HG03558 (cell line): ENCODE measurements around the gene ZFYVE28.

Experiments used
- ATAC-seq: cut with Tn5 transposase; IDR thresholded peaks from one replicate; pipeline ENCODE4 v1.9.1; 2021; ENCODE audit warnings: moderate number of reproducible peaks; ENCODE audit not compliant: unreplicated experiment; ENCODE audit errors: extremely low read depth

Gene ZFYVE28

DNA sequence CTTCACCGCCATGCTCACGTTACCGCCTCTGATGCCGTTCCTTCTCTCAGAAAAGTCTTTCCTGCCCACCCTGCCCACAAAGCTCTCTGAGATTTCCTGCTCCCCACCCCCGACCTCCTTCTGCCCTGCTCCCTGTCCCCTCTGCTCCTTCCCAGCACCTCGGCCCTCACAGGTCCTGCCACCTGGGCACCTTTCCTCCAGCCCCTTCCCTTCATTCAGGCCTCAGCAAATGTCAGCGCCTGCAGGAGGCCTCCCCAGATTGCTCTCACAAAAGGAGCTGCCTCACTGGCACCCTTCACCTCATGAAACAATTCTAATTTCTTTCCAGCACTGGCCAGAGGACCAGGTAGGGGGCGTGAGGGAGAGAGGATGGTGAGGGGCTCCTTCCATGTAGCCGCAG is 122.9 kb downstream of the ZFYVE28 start:
- no peak for ATAC-seq

DNA sequence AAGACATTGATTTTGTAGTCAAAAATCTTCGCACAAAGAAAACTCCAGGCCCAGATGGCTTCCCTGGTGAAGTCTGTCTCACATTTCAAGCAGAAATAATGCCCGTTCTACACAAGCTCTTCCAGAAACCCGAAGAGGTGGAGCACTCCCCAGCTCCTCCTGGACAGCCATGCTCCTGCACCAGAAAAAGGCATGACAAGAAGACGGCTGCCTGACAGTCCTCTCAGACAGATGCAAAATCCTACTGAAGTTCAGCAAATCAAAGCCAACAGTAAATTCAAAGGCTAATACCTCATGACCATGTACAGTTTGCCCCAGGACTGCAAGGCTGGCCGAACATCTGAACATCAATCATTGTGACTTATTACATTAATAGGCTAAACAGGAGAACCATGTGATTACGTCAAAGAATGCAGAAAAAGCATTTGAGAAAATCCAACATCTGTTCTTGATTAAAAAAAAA is 125.8 kb downstream of the ZFYVE28 start:
- no peak for ATAC-seq

DNA sequence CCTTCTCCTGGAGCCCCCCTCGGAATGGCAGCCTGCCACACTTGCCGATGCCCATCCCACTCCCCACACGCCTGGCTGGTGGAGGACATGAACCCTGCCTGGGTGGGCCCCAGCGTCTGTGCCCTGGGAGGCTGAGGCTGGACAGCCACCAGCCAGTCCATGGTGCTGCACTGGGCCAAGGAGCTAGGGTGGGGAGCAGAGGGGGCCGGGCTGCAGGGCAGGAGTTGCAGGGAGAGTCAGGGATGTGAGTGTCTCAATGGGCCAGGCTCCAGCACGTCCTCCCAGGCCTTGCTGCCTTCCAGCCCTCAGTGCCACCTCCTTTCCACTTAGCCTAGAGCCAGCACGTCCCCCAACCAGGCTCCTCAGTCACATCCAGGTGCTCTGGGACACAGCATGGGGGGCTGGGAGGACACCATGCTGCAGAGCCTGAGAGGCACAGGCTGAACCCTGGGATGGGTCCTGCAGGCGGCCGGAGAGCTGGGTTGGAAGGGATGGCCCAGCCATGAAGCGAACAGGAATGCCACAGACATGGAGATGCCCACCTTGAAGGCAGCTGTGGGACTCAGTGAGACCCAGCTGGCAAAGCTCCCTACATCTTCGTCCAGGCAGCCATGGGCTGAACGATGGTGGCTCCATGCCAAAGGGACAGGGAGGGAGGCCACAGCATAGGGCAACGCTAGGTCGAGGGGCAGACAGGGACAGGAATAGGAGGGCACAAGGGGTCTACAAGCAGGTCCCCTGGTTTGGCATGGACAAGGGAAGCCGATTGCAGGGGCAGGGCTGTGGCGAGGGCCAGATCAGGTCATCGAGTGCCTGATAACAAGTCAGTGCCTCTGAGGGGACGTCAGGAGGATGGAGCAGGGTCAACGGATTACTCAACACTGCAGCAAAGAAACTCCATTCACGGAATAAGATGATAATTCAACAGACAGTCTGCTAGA is 126.5 kb downstream of the ZFYVE28 start:
- ATAC-seq = no peak

DNA sequence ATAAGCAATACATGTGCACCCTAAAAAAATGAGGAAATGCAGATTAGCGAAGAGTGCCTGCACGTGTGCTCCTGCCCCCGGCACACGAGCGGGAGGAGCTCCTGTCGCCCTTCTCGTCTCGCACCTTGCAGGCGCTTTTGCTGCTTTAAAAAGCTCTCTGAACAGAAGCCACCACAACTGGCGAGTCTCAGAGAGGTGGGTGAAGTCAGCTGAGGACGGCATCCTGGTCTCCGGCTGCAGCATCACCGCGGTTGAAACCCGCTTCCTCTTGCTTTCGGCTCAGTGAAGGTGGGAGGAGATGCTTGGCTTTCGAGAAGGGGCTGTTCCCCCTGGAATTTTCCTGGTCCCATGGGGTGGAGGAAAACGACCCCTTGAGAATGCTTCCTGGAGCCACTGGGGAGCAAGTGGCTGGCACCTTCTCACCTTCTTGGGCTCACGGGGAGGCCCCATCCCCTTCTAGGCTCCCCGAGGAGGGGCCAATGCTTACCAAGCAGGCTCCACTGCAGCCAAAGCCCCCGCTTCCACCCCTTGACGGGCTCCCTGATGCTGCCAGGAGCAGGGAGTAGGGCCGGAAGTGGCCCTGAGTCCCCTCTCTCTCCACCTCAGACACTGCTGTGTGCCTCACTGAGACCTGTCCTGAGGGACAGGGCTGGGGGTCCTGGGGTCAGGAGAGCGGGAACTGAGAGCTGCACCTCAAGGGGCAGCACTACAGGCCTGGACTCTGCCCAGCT is 127.3 kb downstream of the ZFYVE28 start:
- ATAC-seq = no peak

- ATAC-seq = no peak
Observed at GRCh38 chr4:2290488-2290887, 128.0 kb downstream of the ZFYVE28 start.

DNA sequence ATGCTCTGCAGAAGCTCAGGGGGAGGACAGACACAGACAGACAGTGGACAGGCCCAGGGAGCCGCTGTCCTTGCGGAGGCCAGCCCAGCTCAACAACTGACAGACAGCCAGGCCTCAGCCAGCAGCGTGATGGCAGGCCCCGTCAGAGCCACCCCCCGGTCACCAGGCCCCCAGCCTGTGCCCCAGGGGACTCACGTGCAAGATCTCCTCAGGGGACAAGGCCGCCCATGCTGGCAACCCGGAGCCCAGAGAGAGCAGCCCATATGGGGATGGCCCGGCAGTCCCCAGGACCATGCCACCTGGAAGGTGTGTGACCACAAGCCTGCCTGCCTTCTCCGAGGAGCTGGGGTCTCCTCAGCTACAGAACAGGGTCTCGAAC is 128.5 kb downstream of the ZFYVE28 start:
- ATAC-seq = no peak

DNA sequence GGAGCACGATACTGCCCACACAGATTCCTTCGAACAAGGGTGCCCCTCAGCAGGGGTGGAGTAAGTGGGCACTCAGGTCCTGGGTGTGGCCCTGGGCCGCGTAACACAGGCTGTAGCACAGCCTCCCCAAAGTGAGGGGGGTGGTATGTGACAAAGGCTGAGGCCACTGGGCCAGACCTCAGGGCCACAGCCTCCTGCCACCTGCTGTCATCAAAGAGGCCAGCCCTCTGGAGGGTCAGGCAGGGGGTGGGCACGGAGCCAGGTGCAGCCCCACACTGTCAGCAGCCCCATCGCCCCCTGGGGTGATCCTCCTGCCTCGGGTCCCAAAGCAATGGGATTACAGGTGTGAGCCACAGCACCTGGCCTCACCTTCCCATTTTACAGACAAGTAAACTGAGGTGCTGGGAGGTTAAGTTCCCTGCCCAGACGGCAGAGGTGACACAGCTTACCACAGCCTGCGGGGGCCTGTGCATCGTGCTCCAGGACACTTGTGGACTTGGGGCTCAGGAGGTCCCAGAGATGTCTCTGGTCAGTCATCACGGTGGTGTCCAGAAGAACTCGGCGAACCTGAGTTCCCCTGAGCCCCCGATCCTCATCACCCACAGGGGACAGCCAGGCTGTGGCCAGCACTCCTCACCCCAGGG is 129.0 kb downstream of the ZFYVE28 start:
- ATAC-seq = no peak

GRCh38 chr4:2288051-2288541 is 130.3 kb downstream of the ZFYVE28 start:
- ATAC-seq = no peak

- no peak for ATAC-seq
Observed at GRCh38 chr4:2287594-2287915, 130.9 kb downstream of the ZFYVE28 start.

DNA sequence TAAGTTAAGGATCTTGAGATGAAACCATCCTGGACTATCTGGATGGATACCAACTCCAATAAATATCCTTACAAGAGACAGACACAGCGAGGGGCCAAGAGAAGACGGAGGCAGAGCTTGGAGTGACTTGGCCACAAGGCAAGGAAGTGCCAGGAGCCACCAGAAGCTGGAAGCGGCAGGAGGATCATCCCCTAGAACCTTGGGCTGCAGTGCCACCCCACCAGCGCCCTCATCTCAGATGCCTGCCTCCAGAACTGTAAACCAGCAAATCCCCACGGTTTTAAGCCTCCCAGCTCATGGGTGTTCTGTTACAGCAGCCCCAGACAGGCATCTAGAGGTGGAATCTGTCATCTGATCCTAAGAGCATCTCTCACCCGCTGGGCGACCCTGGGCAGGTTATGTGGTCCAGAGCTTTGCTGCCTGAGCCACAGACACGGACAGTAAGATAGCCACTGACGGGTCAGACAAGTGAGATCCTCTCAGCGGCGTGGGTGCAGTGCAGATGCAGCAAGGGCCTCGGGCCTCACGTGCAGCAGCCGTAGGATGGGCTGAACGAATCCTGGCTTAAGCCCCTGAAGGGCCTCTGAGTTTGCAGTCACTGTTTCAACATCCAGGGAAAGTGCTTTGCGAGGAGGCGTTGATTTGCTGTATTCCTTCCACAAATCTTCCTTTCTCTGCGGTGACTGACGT is 131.4 kb downstream of the ZFYVE28 start:
- no peak for ATAC-seq

DNA sequence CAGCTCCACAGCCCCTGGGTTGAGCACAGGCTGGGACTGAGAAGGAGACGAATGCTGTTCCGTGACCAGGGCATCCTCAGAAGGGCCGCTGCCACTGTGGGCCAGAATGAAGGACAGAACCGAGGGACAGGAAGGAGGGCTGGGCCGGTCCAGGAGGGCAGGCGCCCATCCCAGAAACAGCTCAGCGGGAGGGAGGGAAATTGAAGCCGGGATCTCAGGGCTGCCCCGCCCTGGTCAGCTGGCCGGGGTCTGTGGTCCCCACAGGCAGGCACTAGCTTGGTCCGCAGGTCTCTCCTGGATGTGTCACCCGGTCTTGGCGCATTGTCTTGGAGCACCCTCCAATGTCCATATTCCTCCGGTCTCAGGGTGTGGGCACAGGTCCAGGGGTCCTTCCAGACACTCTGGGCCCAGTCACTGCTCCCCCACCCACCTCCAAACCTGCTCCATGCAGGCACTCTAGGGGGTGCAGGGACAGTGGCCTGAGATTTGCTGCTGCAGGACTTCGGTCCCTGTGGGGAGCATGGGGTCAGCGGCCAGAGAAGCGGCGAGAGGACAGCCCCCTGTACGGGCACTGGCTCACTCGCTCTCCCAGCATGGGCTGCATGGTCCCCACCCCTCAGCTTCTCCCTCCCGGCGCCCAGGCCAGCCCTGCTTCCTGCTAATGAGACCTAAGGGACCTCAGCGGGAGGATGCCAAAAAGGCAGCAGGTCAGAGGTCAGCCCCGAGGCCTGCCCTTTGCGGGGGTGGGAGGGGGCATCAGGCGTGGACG is 132.6 kb downstream of the ZFYVE28 start:
- no peak for ATAC-seq

DNA sequence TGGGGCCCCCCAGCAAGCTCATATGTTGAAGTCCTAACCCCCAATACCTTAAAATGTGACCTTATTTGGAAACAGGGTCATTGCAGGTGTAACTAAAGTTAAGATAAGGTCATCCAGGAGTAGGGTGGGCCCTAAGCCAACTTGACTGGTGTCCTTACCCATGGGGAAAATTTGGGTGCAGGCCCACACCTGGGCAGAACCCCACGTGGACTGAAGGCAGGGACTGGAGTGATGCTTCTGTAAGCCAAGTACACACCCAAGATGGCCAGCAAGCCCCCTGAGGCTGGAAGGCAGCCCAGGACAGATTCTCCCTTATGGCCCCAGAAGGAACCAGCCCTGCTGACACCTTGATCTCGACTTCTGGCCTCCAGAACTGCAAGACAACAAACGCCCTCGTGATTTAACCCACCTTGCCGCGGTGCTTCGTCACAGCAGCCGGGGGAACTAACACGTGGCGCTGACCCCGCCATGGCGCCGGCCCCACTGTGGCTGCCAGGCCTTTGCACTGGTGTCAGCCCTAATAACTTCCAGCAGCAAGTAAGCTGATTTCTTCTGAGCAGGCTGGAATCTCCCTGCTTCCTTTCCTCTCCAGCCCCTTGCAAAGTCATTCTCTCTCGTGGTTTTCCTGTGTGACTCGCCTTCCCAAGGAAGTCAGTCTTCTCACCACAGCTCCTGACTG is 133.4 kb downstream of the ZFYVE28 start:
- ATAC-seq = no peak

DNA sequence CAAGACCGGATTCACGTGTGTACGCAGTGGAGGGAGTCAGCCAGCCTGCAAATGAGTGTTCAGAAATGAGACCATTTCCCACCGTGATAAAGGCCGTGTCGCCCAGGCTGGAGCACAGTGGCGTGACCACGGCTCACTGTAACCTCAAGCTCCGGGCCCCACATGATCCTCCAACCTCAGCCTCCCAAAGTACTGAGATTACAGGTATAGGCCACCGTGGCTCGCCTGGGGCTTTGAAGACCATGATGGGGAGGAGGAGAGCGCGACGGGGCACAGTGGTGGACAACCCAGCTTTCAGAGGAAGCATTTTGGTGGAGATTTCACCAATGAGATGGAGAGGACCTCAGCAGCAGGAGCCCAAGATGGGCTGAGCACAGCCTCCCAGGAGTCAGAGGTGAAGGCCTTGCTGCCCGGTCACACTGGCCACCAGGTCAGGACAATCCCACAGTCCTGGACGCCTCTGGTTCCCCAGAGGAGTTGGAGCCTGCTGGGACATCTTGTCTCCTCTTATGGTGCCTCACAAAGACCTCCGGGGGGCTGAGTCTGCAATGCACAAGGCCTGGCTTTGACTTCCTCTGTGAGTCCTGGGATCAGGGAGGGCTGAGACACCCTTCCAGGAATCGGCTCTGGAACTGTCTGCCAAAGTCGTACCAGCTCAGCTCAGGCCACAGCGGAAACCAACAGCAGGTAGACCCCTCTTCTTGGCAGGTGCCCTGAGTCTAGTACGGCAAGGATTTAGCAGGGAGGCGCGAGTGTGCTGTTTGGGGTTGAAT is 134.1 kb downstream of the ZFYVE28 start:
- ATAC-seq = no peak

- no peak for ATAC-seq
Observed at GRCh38 chr4:2283199-2283711, 135.2 kb downstream of the ZFYVE28 start.

DNA sequence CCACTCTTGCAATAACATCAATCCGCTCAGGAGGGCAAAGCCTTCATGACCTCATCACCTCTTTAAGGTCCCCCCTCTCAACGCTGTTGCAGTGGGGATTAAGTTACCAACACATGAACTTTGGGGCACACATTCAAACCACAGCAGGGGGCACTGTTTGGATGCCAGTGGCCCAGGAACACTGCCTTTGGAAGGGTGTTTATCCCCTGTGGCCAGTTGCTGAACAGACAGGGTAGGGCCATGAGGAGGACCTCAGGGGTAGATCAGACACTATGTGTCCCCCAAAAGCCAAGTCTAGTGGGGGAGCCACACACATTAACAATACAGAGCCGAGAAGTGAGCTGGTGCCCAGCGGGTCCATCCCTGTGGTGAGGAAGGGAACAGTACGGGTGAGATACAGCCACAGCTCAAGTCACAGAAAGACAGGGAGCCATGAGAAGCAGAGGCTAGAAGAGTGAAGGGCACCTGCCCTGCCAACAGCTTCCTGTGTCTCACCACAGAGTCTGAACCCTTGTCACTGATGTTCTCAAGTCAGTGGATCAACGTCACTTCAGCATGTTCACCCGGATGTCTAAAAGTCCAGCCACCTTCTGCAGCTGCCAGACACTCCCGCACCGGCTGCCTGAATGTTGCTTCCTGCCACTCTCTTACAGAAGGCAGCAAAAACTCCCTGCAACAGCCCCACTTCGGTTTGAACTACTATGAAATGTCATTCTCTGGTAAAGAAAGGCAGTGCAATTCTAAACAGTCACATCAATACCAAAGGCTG is 136.7 kb downstream of the ZFYVE28 start:
- no peak for ATAC-seq

- ATAC-seq = no peak
Observed at GRCh38 chr4:2280531-2281300, 137.7 kb downstream of the ZFYVE28 start.

GRCh38 chr4:2277956-2278355 is 140.5 kb downstream of the ZFYVE28 start:
- no peak for ATAC-seq
